Transverse colon (tissue), 4 donors: ENCODE results near the gene RORC. TPM values are rescaled to one million over a fixed set of nuclear protein-coding genes. Genes with fewer than 3 reads are reported as not detected.

Experiments used
- DNase-seq: peaks from one replicate; pipeline ENCODE4 v3.0.0-alpha.2; 2019
- H3K27ac ChIP-seq, 4 donors: fragments of 200-600 bp; sonication (generic); 2 replicates each; pipeline ENCODE4 v1.5.1; 2016 to 2018; ENCODE audit warnings: inconsistent platforms in 4 of 4
- H3K27me3 ChIP-seq: fragments of 200-600 bp; sonication (generic); 2 replicates; pipeline ENCODE4 v1.5.1; 2017; ENCODE audit warnings: inconsistent platforms
- H3K36me3 ChIP-seq, 4 donors: fragments of 200-600 bp; sonication (generic); 2 replicates each; pipeline ENCODE4 v1.5.1; 2017 to 2019; ENCODE audit warnings: inconsistent platforms in 4 of 4
- H3K4me1 ChIP-seq, 4 donors: fragments of 200-600 bp; sonication (generic); 2 replicates each; pipeline ENCODE4 v1.5.1; 2017 to 2020; ENCODE audit warnings: inconsistent platforms in 4 of 4
- H3K4me3 ChIP-seq, 4 donors: fragments of 200-600 bp; sonication (generic); 1 replicate in 1 of 4; 2 replicates in 3 of 4; pipeline versions ENCODE4 v1.5.1 to v1.6.1; 2017 to 2019; ENCODE audit warnings: inconsistent platforms in 4 of 4
- H3K9me3 ChIP-seq, 2 donors: fragments of 200-600 bp; sonication (generic); 2 replicates each; pipeline ENCODE4 v1.5.1; 2017 to 2019; ENCODE audit warnings: inconsistent platforms in 2 of 2
- EP300 ChIP-seq: sonication (generic); formaldehyde crosslinking; IDR thresholded peaks from one replicate; pipeline ENCODE4 v1.6.1; 2017; ENCODE audit warnings: antibody characterized with exemption, low read depth
- POLR2A ChIP-seq: fragments of 450-650 bp; IDR thresholded peaks from one replicate; pipeline ENCODE4 v1.6.1; 2016; ENCODE audit warnings: antibody characterized with exemption, mild to moderate bottlenecking, moderate library complexity
- POLR2AphosphoS5 ChIP-seq, 3 donors: sonication (generic); formaldehyde crosslinking; IDR thresholded peaks; one replicate each; pipeline ENCODE4 v1.6.1; 2016; ENCODE audit warnings: antibody characterized with exemption in 3 of 3
- WGBS, 2 donors: methylation state at CpG; one replicate each; pipeline ENCODE4 v1.1.5; 2018; ENCODE audit warnings: low coverage in 1 of 2; 5-methylcytosine and 5-hydroxymethylcytosine counted together
- in situ Hi-C, 4 donors: fragments of 200-750 bp; cut with MboI; loops; one replicate each; pipeline versions ENCODE4 v1.15.0 to v1.15.1; 2017; ENCODE audit warnings: low sequenced_read_pairs in 3 of 4, low pct_ligation_motif_present in 1 of 4, low pct_unique_long_range_greater_than_20kb in 1 of 4
- intact Hi-C: fragments of 100-400 bp; cut with DNase I; formaldehyde crosslinking; loops from one replicate; pipeline ENCODE4 v1.15.1; 2023; ENCODE audit warnings: low total_unique reads
- total RNA-seq, 4 donors: library from RNA; depleted of rRNA; stranded (reverse); fragments of >200 nt; gene quantifications; one replicate each; pipeline ENCODE4 v1.1.0, GENCODE V29; 2016
- TF ChIP-seq, protein P1 (sequence below), 5 experiments: fragments of 200-600 bp in 3 of 5; fragments of 450-650 bp in 2 of 5; sonication (generic) in 3 of 5; IDR thresholded peaks; 1 replicate in 2 of 5; 2 replicates in 3 of 5; pipeline ENCODE4 v1.5.1; 2016 to 2017; ENCODE audit warnings: antibody characterized with exemption in 5 of 5, inconsistent platforms in 3 of 5, mild to moderate bottlenecking in 2 of 5, moderate library complexity in 1 of 5

Gene RORC
- total RNA-seq, 4 donors from 2014 or later = 3.4 to 34.3 (median 32.0) TPM

DNA sequence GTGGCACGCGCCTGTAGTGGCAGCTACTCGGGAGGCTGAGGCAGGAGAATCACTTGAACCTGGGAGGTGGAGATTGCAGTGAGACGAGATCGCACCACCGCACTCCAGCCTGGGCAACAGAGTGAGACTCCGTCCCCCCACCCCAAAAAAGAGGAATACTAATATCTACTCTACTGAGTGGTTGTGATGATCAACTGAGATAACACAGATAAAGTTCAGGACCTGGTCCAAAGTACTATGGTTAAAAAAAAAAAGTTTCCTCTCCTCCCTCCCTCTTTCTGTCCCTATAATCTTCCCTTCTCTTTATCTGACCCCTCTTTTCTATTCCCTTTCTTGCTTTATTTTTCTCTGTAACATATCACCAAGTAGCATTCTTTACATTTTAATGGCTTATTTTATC, 4.0 kb upstream of the RORC start:
- H3K4me1 ChIP-seq = peaks cover 12 to 63% (median 45%) of the 10 kb centered on the region in 4 donors
- TF ChIP-seq, protein P1, sequence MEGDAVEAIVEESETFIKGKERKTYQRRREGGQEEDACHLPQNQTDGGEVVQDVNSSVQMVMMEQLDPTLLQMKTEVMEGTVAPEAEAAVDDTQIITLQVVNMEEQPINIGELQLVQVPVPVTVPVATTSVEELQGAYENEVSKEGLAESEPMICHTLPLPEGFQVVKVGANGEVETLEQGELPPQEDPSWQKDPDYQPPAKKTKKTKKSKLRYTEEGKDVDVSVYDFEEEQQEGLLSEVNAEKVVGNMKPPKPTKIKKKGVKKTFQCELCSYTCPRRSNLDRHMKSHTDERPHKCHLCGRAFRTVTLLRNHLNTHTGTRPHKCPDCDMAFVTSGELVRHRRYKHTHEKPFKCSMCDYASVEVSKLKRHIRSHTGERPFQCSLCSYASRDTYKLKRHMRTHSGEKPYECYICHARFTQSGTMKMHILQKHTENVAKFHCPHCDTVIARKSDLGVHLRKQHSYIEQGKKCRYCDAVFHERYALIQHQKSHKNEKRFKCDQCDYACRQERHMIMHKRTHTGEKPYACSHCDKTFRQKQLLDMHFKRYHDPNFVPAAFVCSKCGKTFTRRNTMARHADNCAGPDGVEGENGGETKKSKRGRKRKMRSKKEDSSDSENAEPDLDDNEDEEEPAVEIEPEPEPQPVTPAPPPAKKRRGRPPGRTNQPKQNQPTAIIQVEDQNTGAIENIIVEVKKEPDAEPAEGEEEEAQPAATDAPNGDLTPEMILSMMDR (IDR thresholded peaks at IDR 0.05) = no peak
- no peak for TF ChIP-seq POLR2AphosphoS5 (IDR thresholded peaks at IDR 0.05)
- no peak for TF ChIP-seq EP300
- no peak for TF ChIP-seq POLR2A
- intact Hi-C loops (no loop called here), in situ Hi-C loops (no loop called here)
- H3K4me3 ChIP-seq = no peak overlapping the region
- DNase-seq = no peak
- 96 to 100% methylated on average over 3 to 7 of the region's 7 CpGs for WGBS, 2 donors
- H3K9me3 ChIP-seq = no peaks in the 10 kb centered on the region
- peaks cover 36% of the 10 kb centered on the region for H3K27me3 ChIP-seq
- H3K27ac ChIP-seq = peak overlapping the region in 1 of 4 donors; percentile 65
- H3K36me3 ChIP-seq = no peaks in the 10 kb centered on the region

DNA sequence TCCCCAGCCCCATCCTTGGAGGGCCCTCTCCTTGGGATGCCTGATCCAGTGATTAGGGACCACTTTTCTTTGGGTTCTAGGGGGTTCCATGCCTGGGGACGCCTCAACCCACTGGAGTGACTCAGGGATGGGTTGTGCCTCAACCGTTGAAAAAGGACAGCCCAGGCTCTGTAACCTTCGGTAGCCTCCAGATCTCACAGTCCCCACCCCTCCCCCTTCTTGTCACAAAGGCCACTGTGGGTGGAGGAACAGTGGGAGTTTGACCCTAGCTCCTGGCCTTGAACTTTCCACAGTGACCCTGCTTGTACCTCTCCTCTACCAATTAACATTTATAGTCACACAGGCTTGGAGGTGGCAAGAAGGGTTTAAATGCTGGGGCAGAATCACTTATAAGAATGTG, 2.6 kb upstream of the RORC start:
- Histone ChIP-seq H3K27me3 (peaks cover 22% of the 10 kb centered on the region), H3K4me1 (peaks cover 12 to 58% (median 41%) of the 10 kb centered on the region in 4 donors), H3K36me3 (no peaks in the 10 kb centered on the region), H3K9me3 (no peaks in the 10 kb centered on the region), H3K27ac (no peak overlapping the region), H3K4me3 (no peak overlapping the region)
- in situ Hi-C loops (no loop called here), intact Hi-C loops (no loop called here)
- WGBS, 2 donors = 45% methylated on average over 3 of the region's 3 CpGs; no CpG with 5 or more reads in 1 of the 2 donors
- DNase-seq = no peak
- no peak for TF ChIP-seq EP300
- TF ChIP-seq POLR2AphosphoS5 (IDR thresholded peaks at IDR 0.05) = no peak
- no peak for TF ChIP-seq POLR2A
- TF ChIP-seq, protein P1 (IDR thresholded peaks at IDR 0.05) = no peak

DNA sequence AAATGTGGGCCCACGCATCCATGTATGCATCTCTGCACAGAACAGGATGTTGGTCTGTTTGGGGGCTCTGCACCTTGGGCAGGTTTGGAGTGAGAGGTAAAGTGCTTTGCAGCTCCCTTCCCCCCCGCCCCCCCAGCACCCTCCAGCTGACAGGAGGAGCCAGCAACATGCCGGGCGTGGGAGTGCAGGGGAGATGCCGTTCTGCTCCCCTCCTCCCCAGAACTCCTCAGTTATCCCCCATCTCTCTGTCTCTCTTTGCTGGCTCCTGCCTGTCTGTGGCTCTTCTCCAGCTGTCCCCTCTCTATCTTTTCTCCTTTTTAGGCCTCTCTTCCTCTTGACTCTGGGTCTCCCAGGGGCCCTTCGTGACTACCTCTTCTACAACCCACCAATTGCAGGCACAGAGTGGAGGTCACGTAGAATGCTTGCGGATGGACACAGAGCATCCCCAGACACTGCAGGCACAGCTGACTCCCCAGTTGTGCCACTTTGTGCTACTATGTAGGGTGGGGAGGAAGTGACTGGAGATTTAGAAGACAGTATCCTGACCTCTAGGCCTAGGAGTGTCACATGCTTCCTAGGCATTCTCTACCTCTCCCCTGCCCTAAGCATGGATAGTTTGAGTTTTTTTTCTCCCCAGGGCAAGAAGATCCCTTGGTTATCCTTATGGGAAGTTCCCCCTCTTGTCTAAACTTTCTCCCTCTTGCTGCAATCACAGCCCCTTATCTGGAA, 1.7 kb upstream of the RORC start:
- H3K27me3 ChIP-seq = peaks cover 13% of the 10 kb centered on the region

DNA sequence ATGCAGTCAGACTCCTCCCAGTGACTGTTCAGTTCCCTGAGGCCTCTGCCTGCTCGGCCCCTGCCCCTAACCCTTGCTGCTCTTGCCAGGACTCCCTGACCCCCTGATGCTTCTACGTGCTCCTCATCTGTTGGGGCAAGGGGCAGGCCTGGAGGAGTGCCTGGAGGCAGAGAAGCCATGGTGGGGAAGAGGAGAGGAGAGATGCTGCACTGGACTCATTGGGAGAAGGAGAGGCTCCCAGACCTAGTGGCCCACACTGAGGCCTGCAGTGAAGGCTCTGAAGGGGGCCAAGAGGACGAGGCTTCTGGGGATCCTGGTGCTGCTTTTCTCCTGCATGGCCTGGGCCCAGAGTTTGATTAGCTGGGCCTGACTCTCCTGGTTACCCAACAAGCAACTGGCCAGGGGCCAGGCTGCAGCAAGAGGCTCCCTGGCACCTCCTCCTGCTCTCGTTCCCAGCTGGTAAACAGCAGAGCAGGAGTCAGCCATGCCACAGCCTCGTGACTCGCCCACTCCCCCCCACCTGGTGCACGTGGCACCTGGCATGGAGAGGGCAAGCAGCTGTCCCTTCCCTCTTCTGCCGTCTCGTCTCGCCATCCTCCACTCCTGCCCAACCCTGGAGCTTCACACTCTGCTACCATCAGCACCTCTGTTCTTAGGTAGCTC, 847 bp upstream of the RORC start:
- intact Hi-C loops = no loop called here
- peak; percentile 87 for DNase-seq
- 46 to 50% methylated on average over 1 to 10 of the region's 10 CpGs for WGBS, 2 donors
- Histone ChIP-seq H3K27me3 (peaks cover 4% of the 10 kb centered on the region), H3K36me3 (no peaks in the 10 kb centered on the region), H3K9me3 (no peaks in the 10 kb centered on the region), H3K4me3 (no peak overlapping the region), H3K27ac (peak overlapping the region; percentile 75 to 86 (median 82)), H3K4me1 (peaks cover 11 to 57% (median 29%) of the 10 kb centered on the region in 4 donors)
- TF ChIP-seq POLR2A (no peak), POLR2AphosphoS5 (IDR thresholded peaks at IDR 0.05) (peak in 2 of 3 donors; percentile 71 to 74)
- TF ChIP-seq, protein P1 (IDR thresholded peaks at IDR 0.05) = no peak
- in situ Hi-C loops = no loop called here

More for the DNA sequence above, 1.7 kb upstream of the RORC start:
- Histone ChIP-seq H3K27ac (peak overlapping the region in 3 of 4 donors; percentile 75 to 86 (median 81)), H3K36me3 (no peaks in the 10 kb centered on the region), H3K9me3 (no peaks in the 10 kb centered on the region), H3K4me3 (no peak overlapping the region), H3K4me1 (peaks cover 11 to 59% (median 35%) of the 10 kb centered on the region in 4 donors)
- in situ Hi-C loops (no loop called here), intact Hi-C loops (no loop called here)
- 78 to 100% methylated on average over 3 to 8 of the region's 8 CpGs for WGBS, 2 donors
- TF ChIP-seq POLR2A (no peak), EP300 (no peak), POLR2AphosphoS5 (IDR thresholded peaks at IDR 0.05) (no peak)
- TF ChIP-seq, protein P1 (IDR thresholded peaks at IDR 0.05) = no peak
- no peak for DNase-seq
